ENCODE data around the gene WDPCP. TPM values are rescaled to one million over a fixed set of nuclear protein-coding genes. Genes with fewer than 3 reads are reported as not detected.
A peak's percentile ranks its signal among the peaks of the same experiment; 100 is the strongest.
"Not testable (repeated sequence)": the region's sequence is repeated elsewhere in the genome, so short reads cannot be mapped to it uniquely, and the experiment has no call there.

The WDPCP gene
- total RNA-seq, 2 donors from 2014 or later = 3.1 to 3.7 TPM

GRCh38 chr2:63494968-63495367, 93.3 kb downstream of the WDPCP start:
- DNase-seq = no peak
- intact Hi-C loops (cut with DNase I, micrococcal nuclease) = no loop called here
- no peak for ATAC-seq

GRCh38 chr2:63494100-63494499, 94.2 kb downstream of the WDPCP start:
- intact Hi-C loops (cut with DNase I, micrococcal nuclease) = no loop called here
- no peak for ATAC-seq
- no peak for DNase-seq

GRCh38 chr2:63488118-63488713, 100.1 kb downstream of the WDPCP start:
- no peak for ATAC-seq
- intact Hi-C loops (cut with DNase I, micrococcal nuclease) = no loop called here
- DNase-seq = peak in 1 of 2 donors; percentile 8

- intact Hi-C loops (cut with DNase I, micrococcal nuclease) = no loop called here
- DNase-seq = no peak
- no peak for ATAC-seq
Observed at GRCh38 chr2:63486861-63487290, 101.4 kb downstream of the WDPCP start.

GRCh38 chr2:63484901-63485300, 103.4 kb downstream of the WDPCP start:
- DNase-seq = no peak
- no peak for ATAC-seq
- intact Hi-C loops (cut with DNase I, micrococcal nuclease) = no loop called here

GRCh38 chr2:63484481-63484880, 103.8 kb downstream of the WDPCP start:
- no peak for ATAC-seq
- intact Hi-C loops (cut with DNase I, micrococcal nuclease) = no loop called here
- DNase-seq = no peak

GRCh38 chr2:63477686-63478085, 110.6 kb downstream of the WDPCP start:
- intact Hi-C loops (cut with DNase I, micrococcal nuclease) = no loop called here
- no peak for DNase-seq
- no peak for ATAC-seq

- intact Hi-C loops (cut with DNase I, micrococcal nuclease); DNase-seq; ATAC-seq: not testable (repeated sequence)
Observed at GRCh38 chr2:63469313-63469712, 119.0 kb downstream of the WDPCP start.

GRCh38 chr2:63465633-63466032, 122.6 kb downstream of the WDPCP start:
- ATAC-seq = no peak
- DNase-seq = no peak
- intact Hi-C loops (cut with DNase I, micrococcal nuclease) = no loop called here

GRCh38 chr2:63463142-63463541, 125.1 kb downstream of the WDPCP start:
- ATAC-seq (no peak), DNase-seq (no peak)
- intact Hi-C loops (cut with DNase I, micrococcal nuclease) = no loop called here

- intact Hi-C loops (cut with DNase I, micrococcal nuclease) = no loop called here
- ATAC-seq (no peak), DNase-seq (no peak)
Observed at GRCh38 chr2:63446658-63447057, 141.6 kb downstream of the WDPCP start.

GRCh38 chr2:63444565-63445288, 143.6 kb downstream of the WDPCP start:
- intact Hi-C loops (cut with DNase I, micrococcal nuclease) = no loop called here

GRCh38 chr2:63440612-63441011, 147.7 kb downstream of the WDPCP start:
- DNase-seq = no peak
- intact Hi-C loops (cut with DNase I, micrococcal nuclease) = no loop called here
- no peak for ATAC-seq

More at GRCh38 chr2:63444565-63445288, 143.6 kb downstream of the WDPCP start:
- ATAC-seq = no peak
- DNase-seq = no peak

GRCh38 chr2:63438181-63438580, 150.1 kb downstream of the WDPCP start:
- intact Hi-C loops (cut with DNase I, micrococcal nuclease) = no loop called here
- DNase-seq = no peak
- ATAC-seq = no peak

- no peak for DNase-seq
- ATAC-seq = no peak
- intact Hi-C loops (cut with DNase I, micrococcal nuclease) = no loop called here
Observed at GRCh38 chr2:63436488-63436887, 151.8 kb downstream of the WDPCP start.

GRCh38 chr2:63435070-63435469, 153.2 kb downstream of the WDPCP start:
- intact Hi-C loops (cut with DNase I, micrococcal nuclease) = no loop called here
- no peak for DNase-seq
- no peak for ATAC-seq

GRCh38 chr2:63434024-63435001, 154.0 kb downstream of the WDPCP start:
- ATAC-seq = no peak
- no peak for DNase-seq
- intact Hi-C loops (cut with DNase I, micrococcal nuclease) = no loop called here

GRCh38 chr2:63432373-63432772, 155.9 kb downstream of the WDPCP start:
- ATAC-seq (no peak), DNase-seq (no peak)
- intact Hi-C loops (cut with DNase I, micrococcal nuclease) = no loop called here

GRCh38 chr2:63425606-63426005, 162.7 kb downstream of the WDPCP start:
- DNase-seq = no peak
- intact Hi-C loops (cut with DNase I, micrococcal nuclease) = no loop called here
- ATAC-seq = no peak

- intact Hi-C loops (cut with DNase I, micrococcal nuclease) = no loop called here
- no peak for ATAC-seq
- DNase-seq = no peak
Observed at GRCh38 chr2:63425079-63425416, 163.2 kb downstream of the WDPCP start.
